WTC11 (cell line): ENCODE measurements around the gene SGMS1. TPM values are rescaled to one million over a fixed set of nuclear protein-coding genes. Genes with fewer than 3 reads are reported as not detected.

Source experiments
- ATAC-seq: fragments of 200-7000 bp; cut with Tn5 transposase; 2 replicates; pipeline ENCODE4 v1.10.0; 2021; ENCODE audit warnings: mild to moderate bottlenecking, moderate library complexity
- CTCF ChIA-PET: fragments of 300-600 bp; sonication (Branson Sonifier 250); formaldehyde crosslinking; loops from one replicate; lab custom pipeline; 2021; ENCODE audit warnings: antibody characterized with exemption; lab: Charles Lee
- POLR2A ChIA-PET: fragments of 350-600 bp; sonication (Branson Sonifier 250); formaldehyde crosslinking; loops from one replicate; lab custom pipeline; 2021; ENCODE audit warnings: antibody characterized with exemption; lab: Charles Lee
- DNase-seq: peaks from one replicate; pipeline ENCODE4 v3.0.0; 2021; ENCODE audit warnings: low spot score
- H3K27ac Mint-ChIP-seq: 2 replicates; pipeline ENCODE4 v1.8.0; 2021; ENCODE audit warnings: mixed read lengths
- H3K27me3 Mint-ChIP-seq: 2 replicates; pipeline ENCODE4 v1.8.0; 2021; ENCODE audit warnings: low read depth, mild to moderate bottlenecking, moderate library complexity, mixed read lengths
- H3K36me3 Mint-ChIP-seq: 2 replicates; pipeline ENCODE4 v1.8.0; 2021; ENCODE audit warnings: mixed read lengths
- H3K4me1 Mint-ChIP-seq: 2 replicates; pipeline ENCODE4 v1.8.0; 2022; ENCODE audit warnings: mixed read lengths
- H3K4me3 Mint-ChIP-seq: 2 replicates; pipeline ENCODE4 v1.8.0; 2021; ENCODE audit warnings: mild to moderate bottlenecking, moderate library complexity, mixed read lengths
- H3K9me3 Mint-ChIP-seq: 2 replicates; pipeline ENCODE4 v1.8.0; 2021; ENCODE audit warnings: mixed read lengths
- E2F5 ChIP-seq: sonication (generic); formaldehyde crosslinking; IDR thresholded peaks from 2 replicates; pipeline ENCODE4 v1.8.1; 2022; ENCODE audit warnings: mild to moderate bottlenecking, moderate library complexity, missing genetic modification reagents
- FOXP1 ChIP-seq: sonication (generic); formaldehyde crosslinking; IDR thresholded peaks from 2 replicates; pipeline ENCODE4 v1.8.0; 2022; ENCODE audit warnings: missing genetic modification reagents, mild to moderate bottlenecking, moderate library complexity, borderline replicate concordance
- GTF2I ChIP-seq: fragments of 250-450 bp; sonication (Bioruptor Pico); conservative IDR thresholded peaks from 2 replicates; pipeline ENCODE4 v1.4.0; 2021; ENCODE audit warnings: mild to moderate bottlenecking
- NFATC4 ChIP-seq: fragments of 250-450 bp; sonication (Bioruptor Pico); IDR thresholded peaks from 2 replicates; pipeline ENCODE4 v1.9.0; 2021; ENCODE audit warnings: mild to moderate bottlenecking
- NFYB ChIP-seq: sonication (generic); formaldehyde crosslinking; conservative IDR thresholded peaks from 2 replicates; pipeline ENCODE4 v1.8.0; 2022; ENCODE audit warnings: low read depth, missing genetic modification reagents
- PRDM15 ChIP-seq: sonication (generic); formaldehyde crosslinking; IDR thresholded peaks from 2 replicates; pipeline ENCODE4 v1.8.0; 2022; ENCODE audit warnings: missing genetic modification reagents
- RELA ChIP-seq: sonication (generic); formaldehyde crosslinking; IDR thresholded peaks from 2 replicates; pipeline ENCODE4 v1.8.1; 2022; ENCODE audit warnings: missing genetic modification reagents, mild to moderate bottlenecking, borderline replicate concordance
- ZBTB43 ChIP-seq: sonication (generic); formaldehyde crosslinking; IDR thresholded peaks from 2 replicates; pipeline ENCODE4 v1.8.1; 2023; ENCODE audit warnings: mild to moderate bottlenecking, missing genetic modification reagents
- ZNF263 ChIP-seq: sonication (generic); formaldehyde crosslinking; IDR thresholded peaks from 2 replicates; pipeline ENCODE4 v1.8.1; 2022; ENCODE audit warnings: low read depth, mild to moderate bottlenecking, moderate library complexity, missing genetic modification reagents
- ZNF416 ChIP-seq: fragments of 250-450 bp; sonication (Bioruptor Pico); IDR thresholded peaks from 2 replicates; pipeline ENCODE4 v1.9.0; 2021; ENCODE audit warnings: mild to moderate bottlenecking, inconsistent platforms
- ZNF423 ChIP-seq: fragments of 250-450 bp; sonication (Bioruptor Pico); IDR thresholded peaks from 2 replicates; pipeline ENCODE4 v2.1.2; 2022; ENCODE audit warnings: mild to moderate bottlenecking, moderate library complexity
- total RNA-seq: library from RNA; stranded (reverse); gene quantifications from 3 replicates; pipeline ENCODE4 v1.2.3, GENCODE V29; 2021
- TF ChIP-seq, protein P1 (sequence below): sonication (generic); formaldehyde crosslinking; conservative IDR thresholded peaks from 2 replicates; pipeline ENCODE4 v1.8.1; 2023; ENCODE audit warnings: mild to moderate bottlenecking, low read depth, missing genetic modification reagents, moderate library complexity
- TF ChIP-seq, protein P2 (sequence below): fragments of 250-450 bp; sonication (Bioruptor Pico); IDR thresholded peaks from 2 replicates; pipeline ENCODE4 v1.9.0; 2021; ENCODE audit warnings: mild to moderate bottlenecking
- TF ChIP-seq, protein P3 (sequence below): sonication (generic); formaldehyde crosslinking; conservative IDR thresholded peaks from 2 replicates; pipeline ENCODE4 v1.8.1; 2022; ENCODE audit warnings: mild to moderate bottlenecking, missing genetic modification reagents

Gene SGMS1
- total RNA-seq, 1 experiment from 2014 or later, result 13.2 TPM

DNA sequence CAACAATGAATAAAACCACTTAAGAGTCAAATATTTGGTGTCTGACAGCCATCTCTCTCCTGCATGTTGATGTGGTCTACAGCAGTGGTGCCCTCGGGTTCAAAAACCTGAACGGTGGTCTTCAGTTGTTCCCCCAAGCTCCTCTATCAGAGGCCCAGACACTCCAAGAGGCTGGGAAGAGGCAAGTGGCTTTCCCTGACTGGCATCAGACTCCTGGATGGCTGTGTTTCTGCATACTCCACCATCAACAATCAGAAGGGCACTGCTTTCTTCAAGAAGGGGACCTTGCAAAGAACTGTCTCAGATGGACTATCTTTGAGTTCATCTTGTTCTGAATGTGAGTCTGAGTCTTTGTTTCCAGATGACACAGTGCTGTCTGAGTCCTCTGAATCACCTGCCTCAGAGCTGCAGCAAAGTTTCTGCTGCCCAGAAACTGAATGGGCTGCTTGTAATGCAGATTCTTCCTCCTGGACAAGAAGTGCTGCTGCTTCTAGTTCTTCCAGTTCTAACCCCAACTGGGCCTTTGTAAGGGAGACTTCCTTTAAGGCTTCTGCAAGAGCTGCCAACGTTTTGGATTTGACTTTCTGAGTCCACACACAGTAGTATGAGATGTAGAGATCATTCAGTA is 5.9 kb upstream of the SGMS1 start:
- POLR2A ChIA-PET, result no interaction called here
- CTCF ChIA-PET, result no interaction called here
- Mint-ChIP-seq H3K36me3 (no peaks in the 10 kb centered on the region), H3K4me3 (peak overlapping the region; percentile 2; the same call in 1 of the 2 replicates), H3K4me1 (peaks cover 54% of the 10 kb centered on the region), H3K9me3 (peaks cover 3% of the 10 kb centered on the region; the same call in 1 of the 2 replicates), H3K27ac (peak overlapping the region; percentile 84), H3K27me3 (no peaks in the 10 kb centered on the region)
- DNase-seq (no peak), ATAC-seq (peak; percentile 43)
- TF ChIP-seq ZNF416, result no peak
- TF ChIP-seq, all 79 proteins: peak for 0

DNA sequence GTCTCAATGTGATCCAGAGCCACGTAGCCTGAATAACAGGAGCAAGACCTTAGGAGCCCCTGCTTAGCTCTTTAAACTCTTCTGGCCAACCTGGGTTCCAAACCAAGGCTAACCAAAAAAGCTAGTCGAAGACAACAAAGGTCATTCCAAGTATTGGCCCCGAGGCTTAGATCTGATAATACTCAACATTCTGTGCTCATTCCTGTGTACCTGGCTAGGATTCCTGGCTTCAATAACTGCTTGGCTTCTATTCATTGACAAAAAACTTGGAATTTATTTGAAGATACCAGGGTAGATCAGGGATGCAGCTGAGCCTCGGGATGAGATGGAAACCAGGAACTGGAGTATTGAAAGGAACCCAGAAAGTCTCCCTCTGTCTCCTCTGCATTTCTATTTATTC is 4.1 kb upstream of the SGMS1 start:
- Mint-ChIP-seq H3K36me3 (no peaks in the 10 kb centered on the region), H3K4me3 (no peak overlapping the region), H3K27me3 (no peaks in the 10 kb centered on the region), H3K4me1 (peaks cover 54% of the 10 kb centered on the region), H3K27ac (peak overlapping the region; percentile 41; the same call in 1 of the 2 replicates), H3K9me3 (peaks cover 3% of the 10 kb centered on the region; the same call in 1 of the 2 replicates)
- ATAC-seq (no peak), DNase-seq (no peak)
- CTCF ChIA-PET, result interaction anchor here (0.8 to 1.4 kb wide), 2 partner anchors 8 to 41 kb away, joined by 3 to 6 read pairs; no protein-coding TSS in a partner anchor
- POLR2A ChIA-PET, result no interaction called here
- TF ChIP-seq PRDM15 (CRISPR knock-in tag), result peak; percentile 73
- TF ChIP-seq NFYB (CRISPR knock-in tag), result no peak

DNA sequence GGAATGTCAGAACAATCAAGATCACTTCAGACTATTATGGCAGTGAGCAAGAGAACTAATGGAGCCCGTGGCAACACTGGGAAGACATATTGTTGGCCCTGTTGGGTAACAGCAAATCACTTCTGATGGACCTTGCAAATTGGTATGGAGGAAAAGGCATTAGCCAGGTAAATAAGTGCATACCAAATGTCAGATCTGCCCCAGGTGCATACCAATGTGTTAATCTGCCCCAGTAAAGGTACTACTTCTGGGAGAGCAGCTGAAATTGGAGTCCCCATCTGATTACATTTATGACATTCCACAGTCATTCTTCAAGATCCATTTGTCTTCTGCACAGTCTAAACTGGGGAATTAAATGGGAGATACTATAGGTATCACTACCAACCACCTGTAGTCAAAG is 3.7 kb upstream of the SGMS1 start:
- H3K27me3 Mint-ChIP-seq, result no peaks in the 10 kb centered on the region
- ChIA-PET POLR2A (no interaction called here), CTCF (interaction anchor here (1.4 kb wide), 1 partner anchor 41 kb away, joined by 6 read pairs; no protein-coding TSS in a partner anchor)
- H3K36me3 Mint-ChIP-seq, result no peaks in the 10 kb centered on the region
- H3K4me1 Mint-ChIP-seq, result peaks cover 57% of the 10 kb centered on the region
- ATAC-seq (no peak), DNase-seq (no peak)
- H3K4me3 Mint-ChIP-seq, result no peak overlapping the region
- H3K27ac Mint-ChIP-seq, result peak overlapping the region; percentile 48
- peaks cover 3% of the 10 kb centered on the region; the same call in 1 of the 2 replicates for H3K9me3 Mint-ChIP-seq
- TF ChIP-seq RELA (CRISPR knock-in tag), result no peak
- TF ChIP-seq, protein P1, sequence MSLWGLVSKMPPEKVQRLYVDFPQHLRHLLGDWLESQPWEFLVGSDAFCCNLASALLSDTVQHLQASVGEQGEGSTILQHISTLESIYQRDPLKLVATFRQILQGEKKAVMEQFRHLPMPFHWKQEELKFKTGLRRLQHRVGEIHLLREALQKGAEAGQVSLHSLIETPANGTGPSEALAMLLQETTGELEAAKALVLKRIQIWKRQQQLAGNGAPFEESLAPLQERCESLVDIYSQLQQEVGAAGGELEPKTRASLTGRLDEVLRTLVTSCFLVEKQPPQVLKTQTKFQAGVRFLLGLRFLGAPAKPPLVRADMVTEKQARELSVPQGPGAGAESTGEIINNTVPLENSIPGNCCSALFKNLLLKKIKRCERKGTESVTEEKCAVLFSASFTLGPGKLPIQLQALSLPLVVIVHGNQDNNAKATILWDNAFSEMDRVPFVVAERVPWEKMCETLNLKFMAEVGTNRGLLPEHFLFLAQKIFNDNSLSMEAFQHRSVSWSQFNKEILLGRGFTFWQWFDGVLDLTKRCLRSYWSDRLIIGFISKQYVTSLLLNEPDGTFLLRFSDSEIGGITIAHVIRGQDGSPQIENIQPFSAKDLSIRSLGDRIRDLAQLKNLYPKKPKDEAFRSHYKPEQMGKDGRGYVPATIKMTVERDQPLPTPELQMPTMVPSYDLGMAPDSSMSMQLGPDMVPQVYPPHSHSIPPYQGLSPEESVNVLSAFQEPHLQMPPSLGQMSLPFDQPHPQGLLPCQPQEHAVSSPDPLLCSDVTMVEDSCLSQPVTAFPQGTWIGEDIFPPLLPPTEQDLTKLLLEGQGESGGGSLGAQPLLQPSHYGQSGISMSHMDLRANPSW (CRISPR knock-in tag), result no peak
- TF ChIP-seq PRDM15 (CRISPR knock-in tag), result no peak
- no peak for TF ChIP-seq ZBTB43
- no peak for TF ChIP-seq NFATC4
- no peak for TF ChIP-seq ZNF423
- TF ChIP-seq ZNF263, result no peak
- TF ChIP-seq, protein P2, sequence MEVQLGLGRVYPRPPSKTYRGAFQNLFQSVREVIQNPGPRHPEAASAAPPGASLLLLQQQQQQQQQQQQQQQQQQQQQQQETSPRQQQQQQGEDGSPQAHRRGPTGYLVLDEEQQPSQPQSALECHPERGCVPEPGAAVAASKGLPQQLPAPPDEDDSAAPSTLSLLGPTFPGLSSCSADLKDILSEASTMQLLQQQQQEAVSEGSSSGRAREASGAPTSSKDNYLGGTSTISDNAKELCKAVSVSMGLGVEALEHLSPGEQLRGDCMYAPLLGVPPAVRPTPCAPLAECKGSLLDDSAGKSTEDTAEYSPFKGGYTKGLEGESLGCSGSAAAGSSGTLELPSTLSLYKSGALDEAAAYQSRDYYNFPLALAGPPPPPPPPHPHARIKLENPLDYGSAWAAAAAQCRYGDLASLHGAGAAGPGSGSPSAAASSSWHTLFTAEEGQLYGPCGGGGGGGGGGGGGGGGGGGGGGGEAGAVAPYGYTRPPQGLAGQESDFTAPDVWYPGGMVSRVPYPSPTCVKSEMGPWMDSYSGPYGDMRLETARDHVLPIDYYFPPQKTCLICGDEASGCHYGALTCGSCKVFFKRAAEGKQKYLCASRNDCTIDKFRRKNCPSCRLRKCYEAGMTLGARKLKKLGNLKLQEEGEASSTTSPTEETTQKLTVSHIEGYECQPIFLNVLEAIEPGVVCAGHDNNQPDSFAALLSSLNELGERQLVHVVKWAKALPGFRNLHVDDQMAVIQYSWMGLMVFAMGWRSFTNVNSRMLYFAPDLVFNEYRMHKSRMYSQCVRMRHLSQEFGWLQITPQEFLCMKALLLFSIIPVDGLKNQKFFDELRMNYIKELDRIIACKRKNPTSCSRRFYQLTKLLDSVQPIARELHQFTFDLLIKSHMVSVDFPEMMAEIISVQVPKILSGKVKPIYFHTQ, result no peak
- TF ChIP-seq FOXP1, result no peak
- no peak for TF ChIP-seq GTF2I
- TF ChIP-seq, protein P3, sequence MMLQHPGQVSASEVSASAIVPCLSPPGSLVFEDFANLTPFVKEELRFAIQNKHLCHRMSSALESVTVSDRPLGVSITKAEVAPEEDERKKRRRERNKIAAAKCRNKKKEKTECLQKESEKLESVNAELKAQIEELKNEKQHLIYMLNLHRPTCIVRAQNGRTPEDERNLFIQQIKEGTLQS, result no peak
- no peak for TF ChIP-seq E2F5 (CRISPR knock-in tag)
